PFSK-1 (cell line): ENCODE measurements around the gene TIGAR.

Experiments used
- FOXP2 ChIP-seq: optimal IDR thresholded peaks from 2 replicates; pipeline ENCODE3; 2011; ENCODE audit warnings: borderline replicate concordance, control low read depth, inconsistent platforms; ENCODE audit not compliant: insufficient read depth; ENCODE audit errors: extremely low read length, extremely low read depth
- POLR2AphosphoS5 ChIP-seq: IDR thresholded peaks from 2 replicates; pipeline ENCODE4 v1.6.1; 2012; ENCODE audit warnings: low read depth, mild to moderate bottlenecking, control low read depth, low read length, moderate library complexity
- REST ChIP-seq, 2 experiments: IDR thresholded peaks; 2 replicates each; pipeline versions ENCODE4 v1.6.1 to v1.8.0; 2011 to 2012; ENCODE audit warnings: low read depth in 2 of 2, low read length in 2 of 2, control low read depth in 1 of 2, inconsistent platforms in 1 of 2, mild to moderate bottlenecking in 1 of 2, moderate library complexity in 1 of 2; ENCODE audit not compliant: insufficient read depth in 1 of 2
- SIN3A ChIP-seq: IDR thresholded peaks from 2 replicates; pipeline ENCODE4 v1.6.1; 2012; ENCODE audit warnings: mild to moderate bottlenecking, low read length, moderate library complexity, borderline replicate concordance; ENCODE audit not compliant: insufficient read depth
- TAF1 ChIP-seq: IDR thresholded peaks from 2 replicates; pipeline ENCODE4 v1.6.1; 2012; ENCODE audit warnings: low read length, control low read depth, borderline replicate concordance; ENCODE audit not compliant: insufficient read depth

- TF ChIP-seq REST (IDR thresholded peaks at IDR 0.05; ENCODE audit: insufficient read depth in 1 of 2, low read depth in 2 of 2, low read length in 2 of 2) (no peak), TAF1 (no peak), SIN3A (no peak), POLR2AphosphoS5 (no peak), FOXP2 (no peak)
These were observed 48.4 kb upstream of the TIGAR start for GRCh38 chr12:4272424-4273272.
